Measurements from ENCODE around the gene GPR132. TPM values are rescaled to one million over a fixed set of nuclear protein-coding genes. Genes with fewer than 3 reads are reported as not detected.

Gene GPR132
- total and polyA plus RNA-seq, 2 of the 13 experiments (the other 11 are each of a cell fraction or from before 2014, with no cell fraction given), result not detected

DNA sequence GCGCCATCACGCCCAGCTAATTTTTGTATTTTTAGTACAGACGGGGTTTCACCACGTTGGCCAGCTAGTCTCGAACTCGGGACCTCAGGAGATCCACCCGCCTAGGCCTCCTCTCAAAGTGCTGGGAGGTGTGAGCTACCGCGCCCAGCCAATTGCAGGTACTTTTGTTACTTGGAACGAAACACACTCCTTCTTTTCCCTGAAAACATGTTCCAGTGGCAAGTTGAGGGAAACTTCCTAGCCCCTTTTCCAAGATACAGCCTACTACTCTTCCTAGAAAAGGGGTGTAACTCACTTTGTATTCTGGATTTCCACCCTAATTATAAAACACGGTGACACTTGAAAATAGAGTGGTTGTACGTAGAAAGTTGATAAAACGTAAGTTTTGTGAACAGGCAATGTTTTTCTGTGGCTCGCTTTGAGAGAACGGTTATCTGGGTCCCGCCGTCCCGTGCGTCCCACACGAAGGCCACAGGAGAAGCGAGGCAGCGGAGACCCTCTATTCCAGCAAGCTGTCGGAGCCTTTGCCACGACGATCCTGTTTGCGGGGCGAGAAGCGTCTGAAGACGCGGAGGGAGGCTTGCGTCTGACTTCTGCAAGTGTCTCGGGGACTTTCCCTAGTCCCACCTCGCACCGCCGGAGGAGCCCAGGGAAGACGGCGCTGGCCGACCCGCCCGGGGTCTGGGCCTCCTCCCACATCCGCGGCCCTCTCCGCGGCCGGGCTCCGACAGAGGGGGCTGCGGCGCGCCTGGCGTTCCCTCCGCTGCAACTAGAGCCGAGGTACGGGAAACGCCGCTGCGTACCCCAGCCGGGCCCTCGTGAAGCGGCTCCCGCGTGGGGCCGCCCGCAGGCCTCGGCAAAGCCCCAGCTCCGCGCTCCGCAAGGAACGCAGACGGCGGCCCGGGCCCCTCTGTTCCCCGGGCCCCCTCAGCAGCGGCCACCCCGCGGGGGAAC is 45.1 kb downstream of the GPR132 start (continued):
- TF ChIP-seq, protein P1, sequence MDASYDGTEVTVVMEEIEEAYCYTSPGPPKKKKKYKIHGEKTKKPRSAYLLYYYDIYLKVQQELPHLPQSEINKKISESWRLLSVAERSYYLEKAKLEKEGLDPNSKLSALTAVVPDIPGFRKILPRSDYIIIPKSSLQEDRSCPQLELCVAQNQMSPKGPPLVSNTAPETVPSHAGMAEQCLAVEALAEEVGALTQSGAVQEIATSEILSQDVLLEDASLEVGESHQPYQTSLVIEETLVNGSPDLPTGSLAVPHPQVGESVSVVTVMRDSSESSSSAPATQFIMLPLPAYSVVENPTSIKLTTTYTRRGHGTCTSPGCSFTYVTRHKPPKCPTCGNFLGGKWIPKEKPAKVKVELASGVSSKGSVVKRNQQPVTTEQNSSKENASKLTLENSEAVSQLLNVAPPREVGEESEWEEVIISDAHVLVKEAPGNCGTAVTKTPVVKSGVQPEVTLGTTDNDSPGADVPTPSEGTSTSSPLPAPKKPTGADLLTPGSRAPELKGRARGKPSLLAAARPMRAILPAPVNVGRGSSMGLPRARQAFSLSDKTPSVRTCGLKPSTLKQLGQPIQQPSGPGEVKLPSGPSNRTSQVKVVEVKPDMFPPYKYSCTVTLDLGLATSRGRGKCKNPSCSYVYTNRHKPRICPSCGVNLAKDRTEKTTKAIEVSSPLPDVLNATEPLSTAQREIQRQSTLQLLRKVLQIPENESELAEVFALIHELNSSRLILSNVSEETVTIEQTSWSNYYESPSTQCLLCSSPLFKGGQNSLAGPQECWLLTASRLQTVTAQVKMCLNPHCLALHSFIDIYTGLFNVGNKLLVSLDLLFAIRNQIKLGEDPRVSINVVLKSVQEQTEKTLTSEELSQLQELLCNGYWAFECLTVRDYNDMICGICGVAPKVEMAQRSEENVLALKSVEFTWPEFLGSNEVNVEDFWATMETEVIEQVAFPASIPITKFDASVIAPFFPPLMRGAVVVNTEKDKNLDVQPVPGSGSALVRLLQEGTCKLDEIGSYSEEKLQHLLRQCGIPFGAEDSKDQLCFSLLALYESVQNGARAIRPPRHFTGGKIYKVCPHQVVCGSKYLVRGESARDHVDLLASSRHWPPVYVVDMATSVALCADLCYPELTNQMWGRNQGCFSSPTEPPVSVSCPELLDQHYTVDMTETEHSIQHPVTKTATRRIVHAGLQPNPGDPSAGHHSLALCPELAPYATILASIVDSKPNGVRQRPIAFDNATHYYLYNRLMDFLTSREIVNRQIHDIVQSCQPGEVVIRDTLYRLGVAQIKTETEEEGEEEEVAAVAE (CRISPR knock-in tag; IDR thresholded peaks at IDR 0.05; ENCODE audit: borderline replicate concordance), result peak; percentile 91
- TF ChIP-seq PHF8 (CRISPR knock-in tag; IDR thresholded peaks at IDR 0.05) (0 out of 2 replicates have a peak, but pooled peaks have one; percentile 51), DMAP1 (CRISPR knock-in tag; IDR thresholded peaks at IDR 0.05) (no peak), ZFP91 (CRISPR knock-in tag; IDR thresholded peaks at IDR 0.05; ENCODE audit: borderline replicate concordance) (peak; percentile 47; the same call in 1 of the 2 replicates), ZSCAN12 (CRISPR knock-in tag; IDR thresholded peaks at IDR 0.05) (no peak), ZFP90 (CRISPR knock-in tag; IDR thresholded peaks at IDR 0.05; ENCODE audit: borderline replicate concordance) (no peak), RNF2 (conservative IDR thresholded peaks at IDR 0.05; ENCODE audit: low read depth) (no peak), ZNF44 (CRISPR knock-in tag; IDR thresholded peaks at IDR 0.05) (no peak), MXD1 (CRISPR knock-in tag; IDR thresholded peaks at IDR 0.05) (peak; percentile 29; the same call in 1 of the 2 replicates), TEAD3 (CRISPR knock-in tag; optimal IDR thresholded peaks at IDR 0.05; ENCODE audit: borderline replicate concordance) (no peak), HNRNPH1 (optimal IDR thresholded peaks at IDR 0.05; ENCODE audit: low read depth, low read length) (no peak), FOSL2 (CRISPR knock-in tag; IDR thresholded peaks at IDR 0.05) (no peak), JARID2 (CRISPR knock-in tag; IDR thresholded peaks at IDR 0.05; ENCODE audit: insufficient replicate concordance) (no peak), CREM (IDR thresholded peaks at IDR 0.05) (no peak), CREM (CRISPR knock-in tag; IDR thresholded peaks at IDR 0.05) (no peak), HNRNPLL (IDR thresholded peaks at IDR 0.05; ENCODE audit: low read depth, low read length, poor library complexity, severe bottlenecking) (peak; percentile 80), FLYWCH1 (CRISPR knock-in tag; IDR thresholded peaks at IDR 0.05) (no peak), ETV6 (CRISPR knock-in tag; conservative IDR thresholded peaks at IDR 0.05) (no peak), TEAD2 (CRISPR knock-in tag; IDR thresholded peaks at IDR 0.05) (no peak)
- TF ChIP-seq, protein P2, sequence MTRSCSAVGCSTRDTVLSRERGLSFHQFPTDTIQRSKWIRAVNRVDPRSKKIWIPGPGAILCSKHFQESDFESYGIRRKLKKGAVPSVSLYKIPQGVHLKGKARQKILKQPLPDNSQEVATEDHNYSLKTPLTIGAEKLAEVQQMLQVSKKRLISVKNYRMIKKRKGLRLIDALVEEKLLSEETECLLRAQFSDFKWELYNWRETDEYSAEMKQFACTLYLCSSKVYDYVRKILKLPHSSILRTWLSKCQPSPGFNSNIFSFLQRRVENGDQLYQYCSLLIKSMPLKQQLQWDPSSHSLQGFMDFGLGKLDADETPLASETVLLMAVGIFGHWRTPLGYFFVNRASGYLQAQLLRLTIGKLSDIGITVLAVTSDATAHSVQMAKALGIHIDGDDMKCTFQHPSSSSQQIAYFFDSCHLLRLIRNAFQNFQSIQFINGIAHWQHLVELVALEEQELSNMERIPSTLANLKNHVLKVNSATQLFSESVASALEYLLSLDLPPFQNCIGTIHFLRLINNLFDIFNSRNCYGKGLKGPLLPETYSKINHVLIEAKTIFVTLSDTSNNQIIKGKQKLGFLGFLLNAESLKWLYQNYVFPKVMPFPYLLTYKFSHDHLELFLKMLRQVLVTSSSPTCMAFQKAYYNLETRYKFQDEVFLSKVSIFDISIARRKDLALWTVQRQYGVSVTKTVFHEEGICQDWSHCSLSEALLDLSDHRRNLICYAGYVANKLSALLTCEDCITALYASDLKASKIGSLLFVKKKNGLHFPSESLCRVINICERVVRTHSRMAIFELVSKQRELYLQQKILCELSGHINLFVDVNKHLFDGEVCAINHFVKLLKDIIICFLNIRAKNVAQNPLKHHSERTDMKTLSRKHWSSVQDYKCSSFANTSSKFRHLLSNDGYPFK (CRISPR knock-in tag; IDR thresholded peaks at IDR 0.05; ENCODE audit: borderline replicate concordance), result no peak

All from HepG2 (cell line).